Transverse colon (tissue), 3 donors: ENCODE data around the gene WDR37.

Experiments
- EP300 ChIP-seq: sonication (generic); formaldehyde crosslinking; IDR thresholded peaks from one replicate; pipeline ENCODE4 v1.6.1; 2017; ENCODE audit warnings: antibody characterized with exemption, low read depth
- POLR2A ChIP-seq: fragments of 450-650 bp; IDR thresholded peaks from one replicate; pipeline ENCODE4 v1.6.1; 2016; ENCODE audit warnings: antibody characterized with exemption, mild to moderate bottlenecking, moderate library complexity
- TF ChIP-seq, protein P1 (sequence below), 5 experiments: fragments of 200-600 bp in 3 of 5; fragments of 450-650 bp in 2 of 5; sonication (generic) in 3 of 5; IDR thresholded peaks; 1 replicate in 2 of 5; 2 replicates in 3 of 5; pipeline ENCODE4 v1.5.1; 2016 to 2017; ENCODE audit warnings: antibody characterized with exemption in 5 of 5, inconsistent platforms in 3 of 5, mild to moderate bottlenecking in 2 of 5, moderate library complexity in 1 of 5

DNA sequence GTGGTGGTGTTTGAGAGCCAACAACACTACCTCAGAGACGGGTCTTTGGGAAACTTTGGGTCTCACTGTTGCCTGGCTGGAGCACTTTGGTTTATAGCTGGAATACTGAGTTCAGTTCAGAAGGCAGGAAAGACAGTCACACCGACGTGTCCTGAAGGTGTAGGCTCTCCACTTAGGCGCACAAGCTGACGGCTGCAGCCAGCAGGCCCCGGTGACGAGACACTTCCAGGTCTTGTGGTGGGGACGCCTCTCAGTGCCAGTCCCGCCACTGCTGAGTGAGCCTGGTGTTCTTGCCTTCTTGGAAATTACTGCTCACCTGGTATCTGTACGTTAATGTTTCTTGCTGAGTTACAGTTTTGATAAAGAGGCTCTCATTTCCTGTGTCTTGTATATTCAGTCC is 74.0 kb downstream of the WDR37 start:
- TF ChIP-seq, protein P1, sequence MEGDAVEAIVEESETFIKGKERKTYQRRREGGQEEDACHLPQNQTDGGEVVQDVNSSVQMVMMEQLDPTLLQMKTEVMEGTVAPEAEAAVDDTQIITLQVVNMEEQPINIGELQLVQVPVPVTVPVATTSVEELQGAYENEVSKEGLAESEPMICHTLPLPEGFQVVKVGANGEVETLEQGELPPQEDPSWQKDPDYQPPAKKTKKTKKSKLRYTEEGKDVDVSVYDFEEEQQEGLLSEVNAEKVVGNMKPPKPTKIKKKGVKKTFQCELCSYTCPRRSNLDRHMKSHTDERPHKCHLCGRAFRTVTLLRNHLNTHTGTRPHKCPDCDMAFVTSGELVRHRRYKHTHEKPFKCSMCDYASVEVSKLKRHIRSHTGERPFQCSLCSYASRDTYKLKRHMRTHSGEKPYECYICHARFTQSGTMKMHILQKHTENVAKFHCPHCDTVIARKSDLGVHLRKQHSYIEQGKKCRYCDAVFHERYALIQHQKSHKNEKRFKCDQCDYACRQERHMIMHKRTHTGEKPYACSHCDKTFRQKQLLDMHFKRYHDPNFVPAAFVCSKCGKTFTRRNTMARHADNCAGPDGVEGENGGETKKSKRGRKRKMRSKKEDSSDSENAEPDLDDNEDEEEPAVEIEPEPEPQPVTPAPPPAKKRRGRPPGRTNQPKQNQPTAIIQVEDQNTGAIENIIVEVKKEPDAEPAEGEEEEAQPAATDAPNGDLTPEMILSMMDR (IDR thresholded peaks at IDR 0.05): no peak
- TF ChIP-seq POLR2A (no peak), EP300 (no peak)
